Measurements from ENCODE around the gene SETDB1.

SETDB1 gene

GRCh38 chr1:150976879-150977694, 50.9 kb downstream of the SETDB1 start:
- Histone ChIP-seq H3K27me3 (replicated peaks in 2 of 5; ENCODE audit: control insufficient read depth in 4 of 5, insufficient read depth in 5 of 5, low read length in 4 of 5) (no peaks in the 10 kb centered on the region), H3K36me3 (ENCODE audit: control insufficient read depth in 4 of 4, insufficient read depth in 4 of 4, low read length in 3 of 4) (peaks cover 0 to 6% (median 0%) of the 10 kb centered on the region in 4 experiments), H3K4me3 (ENCODE audit: control insufficient read depth in 1 of 7, extremely low read depth in 1 of 7, insufficient read depth in 4 of 7, low read depth in 2 of 7, low read length in 6 of 7) (peak overlapping the region in 6 of 7 experiments; percentile 25 to 73 (median 38)), H3K27ac (ENCODE audit: insufficient read depth in 1 of 2, low read depth in 1 of 2, low read length in 2 of 2, poor library complexity in 1 of 2, severe bottlenecking in 2 of 2) (peak overlapping the region; percentile 73 to 85), H3K9me3 (ENCODE audit: control extremely low read depth in 1 of 5, control insufficient read depth in 4 of 5, insufficient read depth in 2 of 5, low read depth in 1 of 5, low read length in 4 of 5) (no peaks in the 10 kb centered on the region), H3K4me1 (ENCODE audit: control extremely low read depth in 1 of 4, control insufficient read depth in 4 of 4, insufficient read depth in 4 of 4, low read length in 3 of 4) (peaks cover 21 to 82% (median 65%) of the 10 kb centered on the region in 4 experiments)
- 0% methylated on average over 6 of the region's 11 CpGs for WGBS (ENCODE audit: insufficient coverage)
- ChIA-PET POLR2A (interaction anchor here (0.6 to 1.7 kb wide), 5 partner anchors 14 to 241 kb away, joined by 3 to 8 read pairs (median 4); partner anchors contain the start of gene MINDY1), CTCF (interaction anchor here (1.3 to 15.2 kb wide), 5 partner anchors 9 to 29 kb away, joined by 4 to 235 read pairs (median 34); partner anchors contain the start of gene MINDY1)
- peak; percentile 87 to 97 (median 94) for DNase-seq

- no peaks in the 10 kb centered on the region for H3K9me3 ChIP-seq (ENCODE audit: control extremely low read depth in 1 of 5, control insufficient read depth in 4 of 5, insufficient read depth in 2 of 5, low read depth in 1 of 5, low read length in 4 of 5)
- DNase-seq = peak; percentile 89 to 94 (median 90)
- H3K27me3 ChIP-seq (replicated peaks in 2 of 5; ENCODE audit: control insufficient read depth in 4 of 5, insufficient read depth in 5 of 5, low read length in 4 of 5) = no peaks in the 10 kb centered on the region
- peaks cover 18 to 67% (median 53%) of the 10 kb centered on the region in 4 experiments for H3K4me1 ChIP-seq (ENCODE audit: control extremely low read depth in 1 of 4, control insufficient read depth in 4 of 4, insufficient read depth in 4 of 4, low read length in 3 of 4)
- CTCF ChIA-PET = interaction anchor here (0.8 to 15.2 kb wide), 11 partner anchors 9 to 411 kb away, joined by 3 to 235 read pairs (median 6); partner anchors contain the start of gene MINDY1
- no peaks in the 10 kb centered on the region for H3K36me3 ChIP-seq (ENCODE audit: control insufficient read depth in 4 of 4, insufficient read depth in 4 of 4, low read length in 3 of 4)
- H3K27ac ChIP-seq (ENCODE audit: insufficient read depth in 1 of 2, low read depth in 1 of 2, low read length in 2 of 2, poor library complexity in 1 of 2, severe bottlenecking in 2 of 2) = peak overlapping the region; percentile 33 to 62
- peak overlapping the region in 6 of 7 experiments; percentile 23 to 75 (median 60) for H3K4me3 ChIP-seq (ENCODE audit: control insufficient read depth in 1 of 7, extremely low read depth in 1 of 7, insufficient read depth in 4 of 7, low read depth in 2 of 7, low read length in 6 of 7)
- POLR2A ChIA-PET = interaction anchor here (0.6 kb wide), 1 partner anchor 23 kb away, joined by 6 read pairs; no protein-coding TSS in a partner anchor
- WGBS (ENCODE audit: insufficient coverage) = 1% methylated on average over 14 of the region's 23 CpGs
These were observed 53.2 kb downstream of the SETDB1 start for GRCh38 chr1:150979092-150980056.

GRCh38 chr1:150981177-150981804, 55.1 kb downstream of the SETDB1 start:
- POLR2A ChIA-PET = interaction anchor here (0.6 kb wide), 1 partner anchor 168 kb away, joined by 3 read pairs; no protein-coding TSS in a partner anchor
- Histone ChIP-seq H3K36me3 (ENCODE audit: control insufficient read depth in 4 of 4, insufficient read depth in 4 of 4, low read length in 3 of 4) (no peaks in the 10 kb centered on the region), H3K9me3 (ENCODE audit: control extremely low read depth in 1 of 5, control insufficient read depth in 4 of 5, insufficient read depth in 2 of 5, low read depth in 1 of 5, low read length in 4 of 5) (no peaks in the 10 kb centered on the region), H3K4me1 (ENCODE audit: control extremely low read depth in 1 of 4, control insufficient read depth in 4 of 4, insufficient read depth in 4 of 4, low read length in 3 of 4) (peaks cover 18 to 52% (median 43%) of the 10 kb centered on the region in 4 experiments), H3K27ac (ENCODE audit: insufficient read depth in 1 of 2, low read depth in 1 of 2, low read length in 2 of 2, poor library complexity in 1 of 2, severe bottlenecking in 2 of 2) (no peak overlapping the region), H3K4me3 (ENCODE audit: control insufficient read depth in 1 of 7, extremely low read depth in 1 of 7, insufficient read depth in 4 of 7, low read depth in 2 of 7, low read length in 6 of 7) (no peak overlapping the region), H3K27me3 (replicated peaks in 2 of 5; ENCODE audit: control insufficient read depth in 4 of 5, insufficient read depth in 5 of 5, low read length in 4 of 5) (no peaks in the 10 kb centered on the region)
- CTCF ChIA-PET = interaction anchor here (0.7 to 15.2 kb wide), 9 partner anchors 8 to 222 kb away, joined by 3 to 235 read pairs (median 6); partner anchors contain the start of gene MINDY1
- WGBS (ENCODE audit: insufficient coverage) = 94% methylated on average over 5 of the region's 6 CpGs
- no peak for DNase-seq

- CTCF ChIA-PET = interaction anchor here (1.3 to 15.2 kb wide), 5 partner anchors 14 to 30 kb away, joined by 3 to 235 read pairs (median 39); partner anchors contain the start of gene MINDY1
- H3K9me3 ChIP-seq (ENCODE audit: control extremely low read depth in 1 of 5, control insufficient read depth in 4 of 5, insufficient read depth in 2 of 5, low read depth in 1 of 5, low read length in 4 of 5) = no peaks in the 10 kb centered on the region
- peaks cover 11 to 44% (median 35%) of the 10 kb centered on the region in 4 experiments for H3K4me1 ChIP-seq (ENCODE audit: control extremely low read depth in 1 of 4, control insufficient read depth in 4 of 4, insufficient read depth in 4 of 4, low read length in 3 of 4)
- 100% methylated on average over 6 of the region's 12 CpGs for WGBS (ENCODE audit: insufficient coverage)
- H3K27ac ChIP-seq (ENCODE audit: insufficient read depth in 1 of 2, low read depth in 1 of 2, low read length in 2 of 2, poor library complexity in 1 of 2, severe bottlenecking in 2 of 2) = no peak within 1 kb of the TSS
- no peaks in the 10 kb centered on the region for H3K36me3 ChIP-seq (ENCODE audit: control insufficient read depth in 4 of 4, insufficient read depth in 4 of 4, low read length in 3 of 4)
- H3K27me3 ChIP-seq (replicated peaks in 2 of 5; ENCODE audit: control insufficient read depth in 4 of 5, insufficient read depth in 5 of 5, low read length in 4 of 5) = no peaks in the 10 kb centered on the region
- DNase-seq = no peak
- H3K4me3 ChIP-seq (ENCODE audit: control insufficient read depth in 1 of 7, extremely low read depth in 1 of 7, insufficient read depth in 4 of 7, low read depth in 2 of 7, low read length in 6 of 7) = no peak within 1 kb of the TSS
- POLR2A ChIA-PET = interaction anchor here (0.6 kb wide), 2 partner anchors 167 to 478 kb away, joined by 3 read pairs; no protein-coding TSS in a partner anchor
These were observed 55.9 kb downstream of the SETDB1 start, which contains the start of gene ANXA9 for GRCh38 chr1:150981805-150982712. Gene ANXA9 (plus strand): TSS chr1:150982292. CDS start chr1:150983106, 814 bp downstream.

- ChIA-PET CTCF (interaction anchor here (6.0 to 15.2 kb wide), 2 partner anchors 13 to 21 kb away, joined by 39 to 235 read pairs; partner anchors contain the start of gene MINDY1), POLR2A (interaction anchor here (0.7 kb wide), 1 partner anchor 14 kb away, joined by 3 read pairs; no protein-coding TSS in a partner anchor)
- 94% methylated on average over 2 of the region's 2 CpGs for WGBS (ENCODE audit: insufficient coverage)
- no peak overlapping the region for H3K4me3 ChIP-seq (ENCODE audit: control insufficient read depth in 1 of 7, extremely low read depth in 1 of 7, insufficient read depth in 4 of 7, low read depth in 2 of 7, low read length in 6 of 7)
- no peak overlapping the region for H3K27ac ChIP-seq (ENCODE audit: insufficient read depth in 1 of 2, low read depth in 1 of 2, low read length in 2 of 2, poor library complexity in 1 of 2, severe bottlenecking in 2 of 2)
- no peaks in the 10 kb centered on the region for H3K27me3 ChIP-seq (replicated peaks in 2 of 5; ENCODE audit: control insufficient read depth in 4 of 5, insufficient read depth in 5 of 5, low read length in 4 of 5)
- H3K36me3 ChIP-seq (ENCODE audit: control insufficient read depth in 4 of 4, insufficient read depth in 4 of 4, low read length in 3 of 4) = no peaks in the 10 kb centered on the region
- no peaks in the 10 kb centered on the region for H3K9me3 ChIP-seq (ENCODE audit: control extremely low read depth in 1 of 5, control insufficient read depth in 4 of 5, insufficient read depth in 2 of 5, low read depth in 1 of 5, low read length in 4 of 5)
- H3K4me1 ChIP-seq (ENCODE audit: control extremely low read depth in 1 of 4, control insufficient read depth in 4 of 4, insufficient read depth in 4 of 4, low read length in 3 of 4) = peaks cover 0 to 17% (median 8%) of the 10 kb centered on the region in 4 experiments
- no peak for DNase-seq
These were observed 59.1 kb downstream of the SETDB1 start for GRCh38 chr1:150985179-150985825.

All from common myeloid progenitor, CD34-positive (primary cell).